Lower lobe of right lung (tissue), 2 donors: Measurements from ENCODE around the gene SPATA16. TPM values are rescaled to one million over a fixed set of nuclear protein-coding genes. Genes with fewer than 3 reads are reported as not detected.

Experiments
- ATAC-seq, 2 donors: fragments of 200-7000 bp; cut with Tn5 transposase; one replicate each; pipeline ENCODE4 v1.9.1; 2020 to 2022; ENCODE audit warnings: mild to moderate bottlenecking in 2 of 2, moderate library complexity in 2 of 2
- DNase-seq: peaks from one replicate; pipeline ENCODE4 v3.0.0-alpha.2; 2020
- H3K27ac ChIP-seq: fragments of 200-600 bp; one replicate; pipeline ENCODE4 v1.8.0; 2022
- H3K27me3 ChIP-seq: fragments of 200-600 bp; one replicate; pipeline ENCODE4 v1.8.0; 2022; ENCODE audit warnings: low read depth
- H3K36me3 ChIP-seq: fragments of 200-600 bp; one replicate; pipeline ENCODE4 v1.8.0; 2022; ENCODE audit warnings: mild to moderate bottlenecking
- H3K4me1 ChIP-seq: fragments of 200-600 bp; one replicate; pipeline ENCODE4 v1.8.0; 2022
- H3K4me3 ChIP-seq: fragments of 200-600 bp; one replicate; pipeline ENCODE4 v1.8.0; 2022; ENCODE audit warnings: mild to moderate bottlenecking
- H3K9me3 ChIP-seq: fragments of 200-600 bp; one replicate; pipeline ENCODE4 v1.8.0; 2022
- CTCF ChIP-seq: fragments of 200-600 bp; IDR thresholded peaks from one replicate; pipeline ENCODE4 v1.8.0; 2022; ENCODE audit warnings: antibody characterized with exemption, mild to moderate bottlenecking
- intact Hi-C: fragments of 100-400 bp; cut with DNase I; formaldehyde crosslinking; loops from one replicate; pipeline ENCODE4 v1.11.0; 2022
- total RNA-seq: library from RNA; stranded (reverse); fragmentation: NEBNext Ultra II Directional; extraction: Animal tissue kit (Norgen Biotek cat#: 25700); gene quantifications from one replicate; pipeline ENCODE4 v1.2.1, GENCODE V29; 2021
- donor health status: DM: no; HTN: yes; CAD: no; lungs with severe emphysema.

SPATA16 gene
- total RNA-seq, 1 donor from 2014 or later: not detected

- H3K36me3 ChIP-seq: no peaks in the 10 kb centered on the region
- ATAC-seq: no peak
- no peak overlapping the region for H3K27ac ChIP-seq
- H3K9me3 ChIP-seq: no peaks in the 10 kb centered on the region
- H3K27me3 ChIP-seq: peaks cover 6% of the 10 kb centered on the region
- no peak overlapping the region for H3K4me3 ChIP-seq
- intact Hi-C loops: no loop called here
- TF ChIP-seq CTCF: no peak
- no peaks in the 10 kb centered on the region for H3K4me1 ChIP-seq
- DNase-seq: no peak
Measured at GRCh38 chr3:172905451-172905850, 235.6 kb downstream of the SPATA16 start.

- TF ChIP-seq CTCF: no peak
- intact Hi-C loops: no loop called here
- Histone ChIP-seq H3K4me3 (no peak overlapping the region), H3K36me3 (no peaks in the 10 kb centered on the region), H3K4me1 (no peaks in the 10 kb centered on the region), H3K27me3 (peaks cover 6% of the 10 kb centered on the region), H3K9me3 (no peaks in the 10 kb centered on the region), H3K27ac (no peak overlapping the region)
- DNase-seq (no peak), ATAC-seq (no peak)
Measured at GRCh38 chr3:172904711-172905373, 236.2 kb downstream of the SPATA16 start.

GRCh38 chr3:172903642-172904320 is 237.3 kb downstream of the SPATA16 start:
- Histone ChIP-seq H3K27ac (no peak overlapping the region), H3K4me3 (no peak overlapping the region), H3K36me3 (no peaks in the 10 kb centered on the region), H3K4me1 (no peaks in the 10 kb centered on the region), H3K27me3 (peaks cover 6% of the 10 kb centered on the region), H3K9me3 (no peaks in the 10 kb centered on the region)
- intact Hi-C loops: no loop called here
- no peak for ATAC-seq
- TF ChIP-seq CTCF: no peak
- no peak for DNase-seq

GRCh38 chr3:172892158-172892557 is 248.9 kb downstream of the SPATA16 start:
- Histone ChIP-seq H3K4me3 (no peak overlapping the region), H3K27me3 (no peaks in the 10 kb centered on the region), H3K9me3 (no peaks in the 10 kb centered on the region), H3K36me3 (no peaks in the 10 kb centered on the region), H3K27ac (no peak overlapping the region), H3K4me1 (no peaks in the 10 kb centered on the region)
- ATAC-seq (no peak), DNase-seq (no peak)
- no peak for TF ChIP-seq CTCF
- intact Hi-C loops: no loop called here

GRCh38 chr3:172885704-172886103 is 255.3 kb downstream of the SPATA16 start:
- TF ChIP-seq CTCF: no peak
- intact Hi-C loops: no loop called here
- ATAC-seq: no peak

More at GRCh38 chr3:172885704-172886103, 255.3 kb downstream of the SPATA16 start:
- Histone ChIP-seq H3K4me1 (no peaks in the 10 kb centered on the region), H3K27me3 (no peaks in the 10 kb centered on the region), H3K36me3 (no peaks in the 10 kb centered on the region), H3K27ac (no peak overlapping the region), H3K4me3 (no peak overlapping the region), H3K9me3 (no peaks in the 10 kb centered on the region)
- DNase-seq: no peak
